ENCODE results near the gene CCSER1.
A peak's percentile ranks its signal among the peaks of the same experiment; 100 is the strongest.
"Not testable (repeated sequence)": the region's sequence is repeated elsewhere in the genome, so short reads cannot be mapped to it uniquely, and the experiment has no call there.

CCSER1 gene

DNA sequence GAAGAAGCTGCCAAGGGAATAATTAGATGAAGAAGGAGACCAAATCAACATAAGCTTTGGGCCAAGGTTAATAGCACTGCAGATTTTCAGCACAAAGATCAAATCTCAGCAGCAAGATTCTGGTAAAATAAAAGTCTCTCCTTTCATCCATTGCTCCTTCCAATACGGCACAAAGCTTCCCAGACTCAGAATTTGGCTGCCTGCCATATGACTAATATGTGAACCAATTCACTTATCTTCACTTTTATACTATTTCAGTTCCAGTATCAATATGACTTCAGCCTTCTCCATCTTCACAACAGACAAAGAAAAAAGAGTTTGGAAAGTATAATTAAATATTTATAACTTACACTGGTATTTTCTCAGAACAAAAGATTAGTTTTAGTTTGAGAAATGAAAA is 1198.3 kb downstream of the CCSER1 start:
- H3K4me3 ChIP-seq (ENCODE audit: low read length) = no peak overlapping the region
- TF ChIP-seq CTCF (conservative IDR thresholded peaks at IDR 0.05; ENCODE audit: low read depth, low read length) = no peak
- peak; percentile 55 for DNase-seq (ENCODE audit: low read depth)

DNA sequence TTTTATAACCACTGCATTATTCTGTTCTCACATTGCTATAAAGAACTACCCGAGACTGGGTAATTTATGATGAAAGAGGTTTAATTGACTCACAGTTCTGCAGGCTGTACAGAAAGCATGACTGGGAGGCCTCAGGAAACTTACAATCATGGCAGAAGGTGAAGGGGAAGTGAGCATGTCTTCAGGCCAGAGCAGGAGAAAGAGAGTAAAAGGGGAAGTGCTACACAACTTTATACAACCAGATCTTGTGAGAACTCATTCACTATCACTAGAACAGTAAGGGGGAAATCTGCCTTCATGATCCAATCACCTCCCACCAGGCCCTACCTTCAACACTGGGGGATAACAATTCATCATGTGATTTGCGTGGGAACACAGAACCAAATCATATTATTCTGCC is 1199.0 kb downstream of the CCSER1 start:
- not testable (repeated sequence) for DNase-seq (ENCODE audit: low read depth); H3K4me3 ChIP-seq (ENCODE audit: low read length)

- DNase-seq (ENCODE audit: low read depth) = no peak
- no peak overlapping the region for H3K4me3 ChIP-seq (ENCODE audit: low read length)
- TF ChIP-seq CTCF (conservative IDR thresholded peaks at IDR 0.05; ENCODE audit: low read depth, low read length) = no peak
Measured at GRCh38 chr4:91330555-91331137, 1203.5 kb downstream of the CCSER1 start.

- TF ChIP-seq CTCF (conservative IDR thresholded peaks at IDR 0.05; ENCODE audit: low read depth, low read length) = no peak
- no peak for DNase-seq (ENCODE audit: low read depth)
- H3K4me3 ChIP-seq (ENCODE audit: low read length) = no peak overlapping the region
Measured at GRCh38 chr4:91340822-91341221, 1213.6 kb downstream of the CCSER1 start.

DNA sequence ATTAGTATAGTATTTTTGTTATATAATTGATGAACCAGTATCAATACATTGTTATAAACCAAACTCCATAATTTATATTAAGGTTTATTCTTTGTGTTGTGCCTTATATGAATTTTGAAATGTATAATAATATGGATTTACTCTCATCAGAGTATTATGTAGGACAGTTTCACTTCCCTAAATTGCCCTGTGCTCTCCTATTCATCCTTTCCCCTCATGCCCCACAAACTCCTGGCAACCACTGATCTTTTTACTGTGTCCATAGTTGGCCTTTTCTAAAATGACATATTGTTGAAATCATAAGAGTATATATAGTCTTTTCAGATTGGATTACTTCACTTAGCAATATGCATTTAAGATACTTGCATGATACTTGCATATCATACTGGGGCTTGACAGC is 1218.4 kb downstream of the CCSER1 start:
- H3K4me3 ChIP-seq (ENCODE audit: low read length) = no peak overlapping the region
- no peak for TF ChIP-seq CTCF (conservative IDR thresholded peaks at IDR 0.05; ENCODE audit: low read depth, low read length)
- no peak for DNase-seq (ENCODE audit: low read depth)

DNA sequence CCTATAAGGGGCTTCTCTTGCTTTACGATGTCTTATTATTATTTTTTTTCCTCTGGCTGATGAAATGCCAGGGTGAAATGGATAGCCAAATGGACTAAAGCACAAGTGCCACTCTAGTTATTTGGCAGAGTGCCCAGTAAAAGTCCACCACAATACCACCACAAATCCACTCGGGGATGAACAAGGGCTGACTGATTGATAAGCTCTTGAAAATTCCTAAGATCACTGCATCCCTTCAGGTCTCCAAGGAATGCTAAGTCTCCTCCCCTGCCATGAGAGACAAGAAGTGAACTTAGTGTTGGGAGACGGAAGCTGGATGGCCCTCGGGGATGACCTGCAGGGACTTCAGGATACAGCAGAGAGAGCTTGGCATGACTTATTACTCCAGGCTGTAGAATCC is 1229.3 kb downstream of the CCSER1 start:
- DNase-seq (ENCODE audit: low read depth); H3K4me3 ChIP-seq (ENCODE audit: low read length): not testable (repeated sequence)

DNA sequence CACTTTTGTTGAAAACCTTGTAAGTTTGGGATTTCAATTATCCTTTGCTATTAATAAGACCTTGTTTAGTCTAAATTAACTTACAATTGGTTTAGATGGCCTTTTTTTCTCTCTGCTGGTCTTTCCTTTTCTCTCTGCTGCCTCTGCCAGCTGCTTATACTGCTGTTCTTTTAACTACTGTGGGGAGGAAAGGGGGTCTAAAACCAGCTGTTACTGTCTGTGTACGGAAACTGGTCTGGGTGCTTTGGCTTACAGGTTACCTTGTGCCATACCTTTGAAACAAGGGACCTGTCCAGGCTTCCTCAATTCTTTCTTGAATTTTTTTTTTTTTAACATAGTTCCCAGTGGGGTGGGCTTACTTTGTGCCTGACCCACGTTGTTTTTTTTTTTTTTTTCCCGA is 1230.8 kb downstream of the CCSER1 start:
- DNase-seq (ENCODE audit: low read depth); H3K4me3 ChIP-seq (ENCODE audit: low read length): not testable (repeated sequence)

GRCh38 chr4:91358621-91359020 is 1231.4 kb downstream of the CCSER1 start:
- H3K4me3 ChIP-seq (ENCODE audit: low read length); DNase-seq (ENCODE audit: low read depth): not testable (repeated sequence)

DNA sequence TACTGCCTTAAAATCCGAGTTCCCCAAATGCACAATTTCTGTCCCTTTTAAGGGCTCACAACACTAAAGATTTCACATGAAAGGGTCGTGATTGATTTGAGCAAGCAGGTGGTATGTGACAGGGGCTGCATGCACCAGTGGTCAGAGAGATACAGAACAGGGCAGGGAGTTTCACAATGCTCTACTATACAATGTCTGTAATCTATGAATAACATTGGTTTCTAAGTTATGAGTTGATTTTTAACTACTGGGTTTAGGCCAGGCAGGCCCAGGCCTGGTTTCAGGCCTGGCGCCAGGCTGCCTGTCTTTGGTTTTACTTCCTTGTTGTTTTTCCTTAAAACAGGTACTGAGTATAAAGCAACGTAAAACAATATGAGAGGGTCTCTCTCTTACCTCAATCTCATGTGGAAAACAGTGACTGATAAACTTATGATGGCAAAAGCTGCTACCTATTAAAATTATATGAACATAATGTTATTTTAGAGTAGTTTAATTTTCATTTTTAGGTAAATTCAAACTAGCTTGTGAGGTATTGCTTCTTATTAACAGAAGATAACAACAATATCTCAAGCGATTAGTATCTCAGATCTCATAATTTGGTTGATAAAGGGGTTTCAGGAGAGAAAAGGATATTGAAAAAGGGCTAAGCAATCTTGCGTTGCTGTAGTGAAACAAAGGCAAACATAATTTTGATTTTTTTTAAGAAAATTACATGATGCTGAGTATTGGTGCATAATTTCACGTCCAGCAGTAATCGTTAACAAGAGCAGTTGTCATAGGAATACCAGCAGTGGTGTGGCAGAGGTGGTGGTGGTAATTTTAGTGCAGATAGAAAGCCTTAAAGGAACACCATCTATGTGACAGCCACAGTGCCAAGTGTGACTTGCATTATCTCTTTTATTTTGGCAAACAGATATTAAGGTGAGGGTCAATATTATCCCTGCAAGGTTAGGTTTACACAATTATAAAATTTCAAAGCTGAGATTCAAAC is 1232.1 kb downstream of the CCSER1 start:
- no peak for TF ChIP-seq CTCF (conservative IDR thresholded peaks at IDR 0.05; ENCODE audit: low read depth, low read length)
- no peak overlapping the region for H3K4me3 ChIP-seq (ENCODE audit: low read length)
- no peak for DNase-seq (ENCODE audit: low read depth)
